ENCODE measurements around the gene LMX1B.
A peak's percentile ranks its signal among the peaks of the same experiment; 100 is the strongest.

Gene LMX1B

GRCh38 chr9:126678989-126679388 lies 65.3 kb downstream of the LMX1B start:
- no peak for DNase-seq

GRCh38 chr9:126681336-126681735 lies 67.6 kb downstream of the LMX1B start:
- no peak for DNase-seq

- DNase-seq = no peak
These were observed 68.5 kb downstream of the LMX1B start for GRCh38 chr9:126682113-126682810.

GRCh38 chr9:126682928-126683697 lies 69.4 kb downstream of the LMX1B start:
- no peak for DNase-seq

GRCh38 chr9:126683698-126684044 lies 69.9 kb downstream of the LMX1B start:
- DNase-seq = no peak

- DNase-seq = no peak
These were observed 70.6 kb downstream of the LMX1B start for GRCh38 chr9:126684345-126684744.

- no peak for DNase-seq
These were observed 71.3 kb downstream of the LMX1B start for GRCh38 chr9:126684965-126685465.

- no peak for DNase-seq
These were observed 74.3 kb downstream of the LMX1B start for GRCh38 chr9:126687930-126688461.

- no peak for DNase-seq
These were observed 74.9 kb downstream of the LMX1B start for GRCh38 chr9:126688617-126689016.

GRCh38 chr9:126689027-126689825 lies 75.5 kb downstream of the LMX1B start:
- DNase-seq = no peak

GRCh38 chr9:126690431-126691051 lies 76.8 kb downstream of the LMX1B start:
- peak; percentile 12 for DNase-seq

GRCh38 chr9:126692041-126692758 lies 78.5 kb downstream of the LMX1B start:
- DNase-seq = no peak

GRCh38 chr9:126692759-126693427 lies 79.2 kb downstream of the LMX1B start:
- no peak for DNase-seq

- no peak for DNase-seq
These were observed 79.8 kb downstream of the LMX1B start for GRCh38 chr9:126693428-126693944.

- no peak for DNase-seq
These were observed 80.7 kb downstream of the LMX1B start for GRCh38 chr9:126694206-126695081.

- DNase-seq = no peak
These were observed 81.5 kb downstream of the LMX1B start for GRCh38 chr9:126695186-126695585.

GRCh38 chr9:126695701-126696400 lies 82.1 kb downstream of the LMX1B start:
- DNase-seq = no peak

- no peak for DNase-seq
These were observed 82.8 kb downstream of the LMX1B start for GRCh38 chr9:126696401-126697145.
